ENCODE data around the gene ARHGAP6.

DNA sequence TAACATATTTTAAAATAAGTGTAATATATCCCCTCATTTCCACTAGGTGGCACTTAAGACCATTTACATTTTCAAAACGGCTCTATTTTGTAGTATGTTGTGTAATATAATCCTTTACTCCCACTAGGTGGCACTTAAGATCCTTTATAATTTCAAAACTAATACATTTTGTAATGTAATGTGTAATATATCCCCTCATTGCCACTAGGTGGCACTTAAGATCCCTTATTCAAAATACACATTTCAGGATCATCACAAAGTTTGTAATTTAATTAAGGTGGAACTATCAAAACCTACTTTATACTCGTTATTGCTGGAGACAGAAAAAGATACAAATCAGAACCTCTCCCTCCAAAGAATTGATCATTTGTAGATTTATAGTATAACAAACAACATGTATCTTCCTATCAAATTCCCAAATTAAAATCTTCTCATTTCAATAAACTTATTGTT is 132.5 kb downstream of the ARHGAP6 start:
- TF ChIP-seq EZH2 (IDR thresholded peaks at IDR 0.05): no peak
- TF ChIP-seq POLR2AphosphoS5 (IDR thresholded peaks at IDR 0.05; ENCODE audit: borderline replicate concordance, low read depth, low read length): no peak

Measured in SK-N-MC (cell line).